MV-4-11 (cell line): ENCODE results near the gene AP2A2.
A peak's percentile ranks its signal among the peaks of the same experiment; 100 is the strongest.
"Not testable (repeated sequence)": the region's sequence is repeated elsewhere in the genome, so short reads cannot be mapped to it uniquely, and the experiment has no call there.

Experiments used
- DNase-seq: peaks from one replicate; lab custom pipeline; 2025; lab: John Stamatoyannopoulos, UW

Gene AP2A2

GRCh38 chr11:954392-955153 lies 28.9 kb downstream of the AP2A2 start:
- peak; percentile 48 for DNase-seq

- DNase-seq = no peak
Measured at GRCh38 chr11:955154-956063, 29.7 kb downstream of the AP2A2 start.

GRCh38 chr11:957212-957920 lies 31.7 kb downstream of the AP2A2 start:
- no peak for DNase-seq

GRCh38 chr11:958101-958500 lies 32.4 kb downstream of the AP2A2 start:
- no peak for DNase-seq

- no peak for DNase-seq
Measured at GRCh38 chr11:959027-959426, 33.4 kb downstream of the AP2A2 start.

- DNase-seq = no peak
Measured at GRCh38 chr11:959608-960007, 33.9 kb downstream of the AP2A2 start.

- DNase-seq = not testable (repeated sequence)
Measured at GRCh38 chr11:961310-961920, 35.7 kb downstream of the AP2A2 start.

- peak; percentile 4 for DNase-seq
Measured at GRCh38 chr11:961921-962320, 36.3 kb downstream of the AP2A2 start.

- DNase-seq = no peak
Measured at GRCh38 chr11:962688-963087, 37.0 kb downstream of the AP2A2 start.

GRCh38 chr11:963852-964251 lies 38.2 kb downstream of the AP2A2 start:
- no peak for DNase-seq

GRCh38 chr11:965206-965775 lies 39.6 kb downstream of the AP2A2 start:
- no peak for DNase-seq

- DNase-seq = no peak
Measured at GRCh38 chr11:967995-968751, 42.5 kb downstream of the AP2A2 start.

GRCh38 chr11:968822-969221 lies 43.2 kb downstream of the AP2A2 start:
- no peak for DNase-seq

- no peak for DNase-seq
Measured at GRCh38 chr11:969651-970205, 44.1 kb downstream of the AP2A2 start.

- no peak for DNase-seq
Measured at GRCh38 chr11:970319-970871, 44.7 kb downstream of the AP2A2 start.

GRCh38 chr11:971092-971690 lies 45.5 kb downstream of the AP2A2 start:
- no peak for DNase-seq

- no peak for DNase-seq
Measured at GRCh38 chr11:971731-972365, 46.2 kb downstream of the AP2A2 start.

GRCh38 chr11:972523-973211 lies 47.0 kb downstream of the AP2A2 start:
- DNase-seq = no peak

- no peak for DNase-seq
Measured at GRCh38 chr11:973237-973636, 47.6 kb downstream of the AP2A2 start.
